ENCODE measurements around the gene TBC1D2.

GRCh38 chr9:98230304-98230703 lies 25.1 kb downstream of the TBC1D2 start:
- TF ChIP-seq CTCF (IDR thresholded peaks at IDR 0.05; ENCODE audit: insufficient read depth, low read length) (no peak), GABPA (IDR thresholded peaks at IDR 0.05; ENCODE audit: low read depth) (no peak), POLR2AphosphoS5 (IDR thresholded peaks at IDR 0.05; ENCODE audit: low read depth) (no peak), SPI1 (IDR thresholded peaks at IDR 0.05; ENCODE audit: borderline replicate concordance, low read depth) (no peak)
- TF ChIP-seq, protein P1, sequence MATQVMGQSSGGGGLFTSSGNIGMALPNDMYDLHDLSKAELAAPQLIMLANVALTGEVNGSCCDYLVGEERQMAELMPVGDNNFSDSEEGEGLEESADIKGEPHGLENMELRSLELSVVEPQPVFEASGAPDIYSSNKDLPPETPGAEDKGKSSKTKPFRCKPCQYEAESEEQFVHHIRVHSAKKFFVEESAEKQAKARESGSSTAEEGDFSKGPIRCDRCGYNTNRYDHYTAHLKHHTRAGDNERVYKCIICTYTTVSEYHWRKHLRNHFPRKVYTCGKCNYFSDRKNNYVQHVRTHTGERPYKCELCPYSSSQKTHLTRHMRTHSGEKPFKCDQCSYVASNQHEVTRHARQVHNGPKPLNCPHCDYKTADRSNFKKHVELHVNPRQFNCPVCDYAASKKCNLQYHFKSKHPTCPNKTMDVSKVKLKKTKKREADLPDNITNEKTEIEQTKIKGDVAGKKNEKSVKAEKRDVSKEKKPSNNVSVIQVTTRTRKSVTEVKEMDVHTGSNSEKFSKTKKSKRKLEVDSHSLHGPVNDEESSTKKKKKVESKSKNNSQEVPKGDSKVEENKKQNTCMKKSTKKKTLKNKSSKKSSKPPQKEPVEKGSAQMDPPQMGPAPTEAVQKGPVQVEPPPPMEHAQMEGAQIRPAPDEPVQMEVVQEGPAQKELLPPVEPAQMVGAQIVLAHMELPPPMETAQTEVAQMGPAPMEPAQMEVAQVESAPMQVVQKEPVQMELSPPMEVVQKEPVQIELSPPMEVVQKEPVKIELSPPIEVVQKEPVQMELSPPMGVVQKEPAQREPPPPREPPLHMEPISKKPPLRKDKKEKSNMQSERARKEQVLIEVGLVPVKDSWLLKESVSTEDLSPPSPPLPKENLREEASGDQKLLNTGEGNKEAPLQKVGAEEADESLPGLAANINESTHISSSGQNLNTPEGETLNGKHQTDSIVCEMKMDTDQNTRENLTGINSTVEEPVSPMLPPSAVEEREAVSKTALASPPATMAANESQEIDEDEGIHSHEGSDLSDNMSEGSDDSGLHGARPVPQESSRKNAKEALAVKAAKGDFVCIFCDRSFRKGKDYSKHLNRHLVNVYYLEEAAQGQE (IDR thresholded peaks at IDR 0.05; ENCODE audit: insufficient replicate concordance, low read depth): no peak

Data from HL-60 (cell line).